ENCODE results near the gene SOX5.

- TF ChIP-seq CTCF (IDR thresholded peaks at IDR 0.05) (no peak), POLR2A (IDR thresholded peaks at IDR 0.05) (no peak)
Measured at GRCh38 chr12:23552417-23552816, 397.1 kb downstream of the SOX5 start.
